Spleen (tissue), 11 donors: ENCODE data around the gene CABP1. TPM values are rescaled to one million over a fixed set of nuclear protein-coding genes. Genes with fewer than 3 reads are reported as not detected.
A peak's percentile ranks its signal among the peaks of the same experiment; 100 is the strongest.

Source experiments
- DNase-seq: peaks from one replicate; pipeline ENCODE4 v3.0.0-alpha.2; 2020
- H3K27ac ChIP-seq, 8 donors: fragments of 200-600 bp; sonication (generic) in 7 of 8; 1 replicate in 4 of 8; 2 replicates in 4 of 8; pipeline versions ENCODE4 v1.5.0 to v1.8.0; 2016 to 2021; ENCODE audit warnings: inconsistent platforms in 4 of 8, mild to moderate bottlenecking in 4 of 8, moderate library complexity in 1 of 8
- H3K27me3 ChIP-seq, 7 donors: fragments of 200-600 bp; sonication (generic) in 6 of 7; replicated peaks in 1 of 7; 1 replicate in 4 of 7; 2 replicates in 3 of 7; pipeline versions ENCODE4 v1.5.0 to v1.8.0; 2016 to 2021; ENCODE audit warnings: inconsistent platforms in 3 of 7, mild to moderate bottlenecking in 1 of 7
- H3K36me3 ChIP-seq, 6 donors: fragments of 200-600 bp; sonication (generic) in 5 of 6; 1 replicate in 4 of 6; 2 replicates in 2 of 6; pipeline versions ENCODE4 v1.5.0 to v1.8.0; 2016 to 2021; ENCODE audit warnings: inconsistent platforms in 2 of 6
- H3K4me1 ChIP-seq, 6 donors: fragments of 200-600 bp; sonication (generic) in 5 of 6; 1 replicate in 3 of 6; 2 replicates in 3 of 6; pipeline versions ENCODE4 v1.5.0 to v1.8.0; 2016 to 2021; ENCODE audit warnings: inconsistent platforms in 3 of 6
- H3K4me3 ChIP-seq, 8 donors: fragments of 200-600 bp; sonication (generic) in 7 of 8; 1 replicate in 4 of 8; 2 replicates in 4 of 8; pipeline versions ENCODE4 v1.5.0 to v1.8.0; 2016 to 2021; ENCODE audit warnings: inconsistent platforms in 4 of 8, mild to moderate bottlenecking in 4 of 8, moderate library complexity in 2 of 8
- H3K9me3 ChIP-seq, 8 donors: fragments of 200-600 bp; sonication (generic) in 7 of 8; 1 replicate in 4 of 8; 2 replicates in 4 of 8; pipeline versions ENCODE4 v1.5.0 to v1.8.0; 2016 to 2021; ENCODE audit warnings: inconsistent platforms in 4 of 8
- POLR2A ChIP-seq, 3 donors: fragments of 450-650 bp; IDR thresholded peaks; one replicate each; pipeline ENCODE4 v1.5.1; 2017; ENCODE audit warnings: antibody characterized with exemption in 3 of 3, mild to moderate bottlenecking in 1 of 3
- POLR2AphosphoS5 ChIP-seq, 3 donors: sonication (generic); formaldehyde crosslinking; IDR thresholded peaks; one replicate each; pipeline ENCODE4 v1.5.1; 2017; ENCODE audit warnings: antibody characterized with exemption in 3 of 3
- WGBS, 5 donors: extraction: QIAGEN DNeasy Blood & Tissue Kit in 3 of 5; methylation state at CpG; one replicate each; pipeline versions ENCODE4 v1.1.5 to v1.1.7; 2013 to 2018; 5-methylcytosine and 5-hydroxymethylcytosine counted together
- intact Hi-C: fragments of 100-400 bp; cut with DNase I; formaldehyde crosslinking; loops from one replicate; pipeline ENCODE4 v1.15.0; 2023; ENCODE audit warnings: low total_unique reads
- polyA plus RNA-seq, 3 donors: library from polyadenylated mRNA; stranded (reverse); fragments of 200-250 nt; gene quantifications; one replicate each; pipeline ENCODE4 v1.2.1, GENCODE V29; 2013
- total RNA-seq, 7 donors: library from RNA; depleted of rRNA in 3 of 7; stranded (reverse); fragments of >200 nt in 3 of 7; fragmentation: NEBNext Ultra II Directional in 4 of 7; extraction: Animal tissue kit (Norgen Biotek cat#: 25700) in 4 of 7; gene quantifications; one replicate each; pipeline versions ENCODE4 v1.1.0 to v1.2.1, GENCODE V29; 2016 to 2021
- TF ChIP-seq, protein P1 (sequence below), 11 experiments: fragments of 200-600 bp in 7 of 11; fragments of 450-650 bp in 4 of 11; sonication (generic) in 4 of 11; IDR thresholded peaks in 8 of 11; conservative IDR thresholded peaks in 3 of 11; 1 replicate in 7 of 11; 2 replicates in 4 of 11; pipeline versions ENCODE4 v1.4.0 to v1.8.0; 2016 to 2021; ENCODE audit warnings: antibody characterized with exemption in 11 of 11, inconsistent platforms in 4 of 11, mild to moderate bottlenecking in 1 of 11
- donor health status: healthy with polysubstance abuse.
- donor health status: DM: no; HTN: no; CAD: no; lungs with moderate emphysema.
- donor health status: DM: no; HTN: no; CAD: no.
- donor health status: Bipolar disorder and iron deficiency.
- donor health status: healthy.
- donor health status: DM: no; HTN: no; CAD: no.
- donor health status: DM: yes; HTN: yes; CAD: no.

Gene CABP1
- total and polyA plus RNA-seq, 10 donors: 0.27 to 2.8 (median 0.60) TPM; not detected in 1

DNA sequence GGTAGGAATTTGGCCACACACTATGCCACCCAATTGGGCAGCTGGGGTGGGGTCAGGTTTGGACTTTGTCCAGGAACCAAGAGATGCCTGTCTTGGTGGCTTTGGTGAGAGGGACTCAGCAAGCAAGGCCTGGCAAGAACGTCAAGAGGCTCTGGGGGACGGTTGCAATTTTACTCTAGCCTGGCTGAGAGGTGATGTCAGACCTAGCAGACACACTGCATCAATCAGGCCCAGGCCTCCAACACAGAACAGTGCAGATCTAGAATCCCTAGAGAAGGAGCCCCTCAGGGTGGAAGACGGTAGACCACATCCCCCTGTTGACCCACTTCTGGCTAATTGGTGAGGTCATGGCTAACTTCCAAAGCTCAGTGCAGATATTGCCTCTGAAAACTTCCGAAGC lies 68.2 kb downstream of the CABP1 start:
- no peaks in the 10 kb centered on the region for H3K9me3 ChIP-seq
- no peak overlapping the region for H3K27ac ChIP-seq
- TF ChIP-seq POLR2A (IDR thresholded peaks at IDR 0.05) (no peak), POLR2AphosphoS5 (IDR thresholded peaks at IDR 0.05) (no peak)
- TF ChIP-seq, protein P1, sequence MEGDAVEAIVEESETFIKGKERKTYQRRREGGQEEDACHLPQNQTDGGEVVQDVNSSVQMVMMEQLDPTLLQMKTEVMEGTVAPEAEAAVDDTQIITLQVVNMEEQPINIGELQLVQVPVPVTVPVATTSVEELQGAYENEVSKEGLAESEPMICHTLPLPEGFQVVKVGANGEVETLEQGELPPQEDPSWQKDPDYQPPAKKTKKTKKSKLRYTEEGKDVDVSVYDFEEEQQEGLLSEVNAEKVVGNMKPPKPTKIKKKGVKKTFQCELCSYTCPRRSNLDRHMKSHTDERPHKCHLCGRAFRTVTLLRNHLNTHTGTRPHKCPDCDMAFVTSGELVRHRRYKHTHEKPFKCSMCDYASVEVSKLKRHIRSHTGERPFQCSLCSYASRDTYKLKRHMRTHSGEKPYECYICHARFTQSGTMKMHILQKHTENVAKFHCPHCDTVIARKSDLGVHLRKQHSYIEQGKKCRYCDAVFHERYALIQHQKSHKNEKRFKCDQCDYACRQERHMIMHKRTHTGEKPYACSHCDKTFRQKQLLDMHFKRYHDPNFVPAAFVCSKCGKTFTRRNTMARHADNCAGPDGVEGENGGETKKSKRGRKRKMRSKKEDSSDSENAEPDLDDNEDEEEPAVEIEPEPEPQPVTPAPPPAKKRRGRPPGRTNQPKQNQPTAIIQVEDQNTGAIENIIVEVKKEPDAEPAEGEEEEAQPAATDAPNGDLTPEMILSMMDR (IDR thresholded peaks at IDR 0.05 in 8 of 11, conservative IDR thresholded peaks at IDR 0.05 in 3 of 11): no peak
- H3K27me3 ChIP-seq: no peaks in the 10 kb centered on the region
- WGBS, 5 donors: 68 to 84% (median 70%) methylated on average over 3 to 4 of the region's 4 CpGs
- peaks cover 15 to 56% (median 35%) of the 10 kb centered on the region in 6 donors for H3K4me1 ChIP-seq
- H3K36me3 ChIP-seq: peaks cover 0 to 16% (median 4%) of the 10 kb centered on the region in 6 donors
- no peak overlapping the region for H3K4me3 ChIP-seq
- no peak for DNase-seq
- intact Hi-C loops: no loop called here

DNA sequence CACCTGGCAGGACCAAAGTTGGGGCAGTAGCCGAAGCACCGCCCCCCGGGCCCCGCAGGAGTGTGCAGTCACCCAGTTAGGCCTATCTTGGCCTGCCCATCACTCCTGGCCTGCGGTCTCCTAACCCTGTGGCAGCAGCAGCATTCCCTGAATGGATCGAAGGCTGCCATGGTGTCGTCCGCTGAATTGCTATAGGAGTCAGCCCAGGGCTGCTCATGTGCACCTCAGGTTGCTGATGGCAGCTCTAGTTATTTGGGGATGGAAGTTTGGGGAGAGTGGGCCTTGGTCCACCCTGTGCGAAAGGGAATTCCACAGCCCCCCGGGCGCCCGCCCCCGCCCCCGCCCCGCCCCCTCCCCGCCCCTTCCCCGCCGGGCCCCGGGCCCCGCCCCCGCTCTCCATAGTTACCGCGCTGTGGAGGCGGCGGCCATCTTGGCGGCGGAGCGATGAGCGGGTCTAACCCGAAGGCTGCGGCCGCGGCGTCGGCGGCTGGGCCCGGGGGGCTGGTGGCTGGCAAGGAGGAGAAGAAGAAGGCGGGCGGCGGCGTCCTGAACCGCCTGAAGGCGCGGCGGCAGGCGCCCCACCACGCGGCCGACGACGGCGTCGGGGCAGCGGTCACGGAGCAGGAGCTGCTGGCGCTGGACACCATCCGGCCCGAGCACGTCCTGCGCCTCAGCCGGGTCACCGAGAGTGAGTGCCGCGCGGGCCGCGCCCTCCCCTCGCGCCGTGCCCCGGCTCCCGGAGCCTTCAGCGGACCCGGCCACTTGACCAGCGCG lies 69.8 kb downstream of the CABP1 start, which contains the start of gene UNC119B:
Gene UNC119B, plus strand, starts transcription at position 428 of the 774 bp plus-strand sequence. Its CDS starts 17 bp downstream, at position 445.
- peak; percentile 94 for DNase-seq
- 0 to 2% (median 1%) methylated on average over 10 to 72 of the region's 76 CpGs for WGBS, 5 donors
- Histone ChIP-seq H3K36me3 (peaks cover 0 to 26% (median 16%) of the 10 kb centered on the region in 6 donors), H3K27me3 (no peaks in the 10 kb centered on the region), H3K9me3 (no peaks in the 10 kb centered on the region), H3K27ac (peak within 1 kb of the TSS; percentile 68 to 92 (median 86)), H3K4me3 (peak within 1 kb of the TSS; percentile 85 to 99 (median 95)), H3K4me1 (peaks cover 15 to 54% (median 39%) of the 10 kb centered on the region in 6 donors)
- TF ChIP-seq, protein P1 (IDR thresholded peaks at IDR 0.05 in 8 of 11, conservative IDR thresholded peaks at IDR 0.05 in 3 of 11): peak in 1 of 11 experiments; percentile 20
- peak; percentile 72 to 86 (median 80) for TF ChIP-seq POLR2AphosphoS5 (IDR thresholded peaks at IDR 0.05)
- no peak for TF ChIP-seq POLR2A (IDR thresholded peaks at IDR 0.05)
- intact Hi-C loops: loop anchor here (5.0 kb wide), 1 partner anchor 128 kb away; the partner anchor contains the start of gene POP5

DNA sequence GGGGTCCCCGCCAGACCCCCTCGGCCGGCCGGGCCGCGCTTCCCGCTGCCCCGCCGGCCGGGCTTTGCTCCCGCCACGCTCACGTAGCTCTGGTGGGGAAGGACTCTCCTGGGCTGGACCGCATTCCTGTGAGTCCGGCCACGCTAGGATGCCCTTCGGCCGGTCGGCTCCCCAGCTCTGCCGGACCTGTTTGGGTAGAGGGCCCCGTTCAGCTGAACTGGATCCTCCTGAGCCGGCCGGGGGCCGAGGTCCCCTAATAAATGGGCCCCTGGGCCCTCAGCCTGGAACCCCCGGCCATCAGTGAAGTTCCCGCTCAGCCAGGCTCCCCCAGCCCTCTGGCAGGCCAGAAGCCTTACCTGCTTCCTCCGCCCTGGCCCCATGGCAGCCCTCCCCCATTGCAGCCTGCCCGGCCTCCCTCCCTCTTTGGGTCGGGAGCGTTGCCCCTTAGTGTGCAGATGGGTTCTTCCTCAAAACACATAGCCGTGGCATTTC lies 70.4 kb downstream of the CABP1 start:
- H3K27me3 ChIP-seq: no peaks in the 10 kb centered on the region
- no peak for TF ChIP-seq POLR2A (IDR thresholded peaks at IDR 0.05)
- TF ChIP-seq POLR2AphosphoS5 (IDR thresholded peaks at IDR 0.05): peak in 2 of 3 donors; percentile 14 to 20
- TF ChIP-seq, protein P1 (IDR thresholded peaks at IDR 0.05 in 8 of 11, conservative IDR thresholded peaks at IDR 0.05 in 3 of 11): no peak
- intact Hi-C loops: loop anchor here (5.0 kb wide), 1 partner anchor 129 kb away; the partner anchor contains the start of gene POP5
- peak overlapping the region; percentile 68 to 92 (median 86) for H3K27ac ChIP-seq
- peaks cover 15 to 54% (median 39%) of the 10 kb centered on the region in 6 donors for H3K4me1 ChIP-seq
- no peaks in the 10 kb centered on the region for H3K9me3 ChIP-seq
- peaks cover 0 to 28% (median 21%) of the 10 kb centered on the region in 6 donors for H3K36me3 ChIP-seq
- peak overlapping the region; percentile 85 to 99 (median 95) for H3K4me3 ChIP-seq
- 0 to 1% (median 1%) methylated on average over 10 to 31 of the region's 31 CpGs for WGBS, 5 donors
- DNase-seq: peak; percentile 87
